Measurements from ENCODE around the gene GAS2L2. TPM values are rescaled to one million over a fixed set of nuclear protein-coding genes. Genes with fewer than 3 reads are reported as not detected.

Gene GAS2L2
- total and polyA plus RNA-seq, 7 experiments from 2014 or later = 0.16 to 0.49 (median 0.24) TPM; not detected in 3

GRCh38 chr17:35742896-35743477 lies 10.1 kb downstream of the GAS2L2 start:
- ChIA-PET POLR2A (no interaction called here), CTCF (interaction anchor here (7.3 kb wide), 1 partner anchor 129 kb away, joined by 93 read pairs; no protein-coding TSS in a partner anchor)
- H3K4me1 ChIP-seq (ENCODE audit: control insufficient read depth in 2 of 2, insufficient read depth in 2 of 2, low read length in 2 of 2) = no peaks in the 10 kb centered on the region
- H3K27me3 ChIP-seq (ENCODE audit: control insufficient read depth in 2 of 2, insufficient read depth in 2 of 2, low read length in 2 of 2) = peaks cover 0 to 11% of the 10 kb centered on the region in 2 donors
- Mint-ChIP-seq H3K27ac (no peak overlapping the region), H3K4me3 (no peak overlapping the region), H3K9me3 (peaks cover 0 to 1% (median 0%) of the 10 kb centered on the region in 11 donors), H3K4me1 (peaks cover 4 to 16% (median 10%) of the 10 kb centered on the region in 7 donors), H3K27me3 (peaks cover 23 to 40% (median 28%) of the 10 kb centered on the region in 5 donors), H3K36me3 (no peaks in the 10 kb centered on the region)
- H3K27ac ChIP-seq (ENCODE audit: low read depth, low read length) = no peak overlapping the region
- DNase-seq (no peak), ATAC-seq (no peak)
- H3K36me3 ChIP-seq (ENCODE audit: control insufficient read depth in 2 of 3, insufficient read depth in 3 of 3, low read length in 3 of 3) = no peaks in the 10 kb centered on the region
- no peak overlapping the region for H3K4me3 ChIP-seq (ENCODE audit: low read length)
- intact Hi-C loops (cut with micrococcal nuclease) = loop anchor here (10.0 kb wide), 2 partner anchors 198 to 598 kb away; partner anchors contain the start of genes NLE1 (in 1 of the 2) and UNC45B (in 1 of the 2)
- no peaks in the 10 kb centered on the region for H3K9me3 ChIP-seq (ENCODE audit: control insufficient read depth in 2 of 3, low read length in 3 of 3)

GRCh38 chr17:35742496-35742895 lies 10.5 kb downstream of the GAS2L2 start:
- Mint-ChIP-seq H3K27me3 (peaks cover 21 to 41% (median 25%) of the 10 kb centered on the region in 5 donors), H3K4me3 (peak overlapping the region in 6 of 10 donors; percentile 2 to 82 (median 38)), H3K36me3 (no peaks in the 10 kb centered on the region), H3K27ac (no peak overlapping the region), H3K4me1 (peaks cover 4 to 16% (median 10%) of the 10 kb centered on the region in 7 donors), H3K9me3 (peaks cover 0 to under 1% (median 0%) of the 10 kb centered on the region in 11 donors)
- H3K27me3 ChIP-seq (ENCODE audit: control insufficient read depth in 2 of 2, insufficient read depth in 2 of 2, low read length in 2 of 2) = peaks cover 0 to 7% of the 10 kb centered on the region in 2 donors
- H3K9me3 ChIP-seq (ENCODE audit: control insufficient read depth in 2 of 3, low read length in 3 of 3) = no peaks in the 10 kb centered on the region
- ChIA-PET CTCF (no interaction called here), POLR2A (no interaction called here)
- ATAC-seq = no peak
- H3K27ac ChIP-seq (ENCODE audit: low read depth, low read length) = no peak overlapping the region
- intact Hi-C loops (cut with micrococcal nuclease) = loop anchor here (10.0 kb wide), 2 partner anchors 198 to 598 kb away; partner anchors contain the start of genes NLE1 (in 1 of the 2) and UNC45B (in 1 of the 2)
- no peaks in the 10 kb centered on the region for H3K36me3 ChIP-seq (ENCODE audit: control insufficient read depth in 2 of 3, insufficient read depth in 3 of 3, low read length in 3 of 3)
- H3K4me1 ChIP-seq (ENCODE audit: control insufficient read depth in 2 of 2, insufficient read depth in 2 of 2, low read length in 2 of 2) = no peaks in the 10 kb centered on the region
- no peak for DNase-seq
- H3K4me3 ChIP-seq (ENCODE audit: low read length) = no peak overlapping the region

DNA sequence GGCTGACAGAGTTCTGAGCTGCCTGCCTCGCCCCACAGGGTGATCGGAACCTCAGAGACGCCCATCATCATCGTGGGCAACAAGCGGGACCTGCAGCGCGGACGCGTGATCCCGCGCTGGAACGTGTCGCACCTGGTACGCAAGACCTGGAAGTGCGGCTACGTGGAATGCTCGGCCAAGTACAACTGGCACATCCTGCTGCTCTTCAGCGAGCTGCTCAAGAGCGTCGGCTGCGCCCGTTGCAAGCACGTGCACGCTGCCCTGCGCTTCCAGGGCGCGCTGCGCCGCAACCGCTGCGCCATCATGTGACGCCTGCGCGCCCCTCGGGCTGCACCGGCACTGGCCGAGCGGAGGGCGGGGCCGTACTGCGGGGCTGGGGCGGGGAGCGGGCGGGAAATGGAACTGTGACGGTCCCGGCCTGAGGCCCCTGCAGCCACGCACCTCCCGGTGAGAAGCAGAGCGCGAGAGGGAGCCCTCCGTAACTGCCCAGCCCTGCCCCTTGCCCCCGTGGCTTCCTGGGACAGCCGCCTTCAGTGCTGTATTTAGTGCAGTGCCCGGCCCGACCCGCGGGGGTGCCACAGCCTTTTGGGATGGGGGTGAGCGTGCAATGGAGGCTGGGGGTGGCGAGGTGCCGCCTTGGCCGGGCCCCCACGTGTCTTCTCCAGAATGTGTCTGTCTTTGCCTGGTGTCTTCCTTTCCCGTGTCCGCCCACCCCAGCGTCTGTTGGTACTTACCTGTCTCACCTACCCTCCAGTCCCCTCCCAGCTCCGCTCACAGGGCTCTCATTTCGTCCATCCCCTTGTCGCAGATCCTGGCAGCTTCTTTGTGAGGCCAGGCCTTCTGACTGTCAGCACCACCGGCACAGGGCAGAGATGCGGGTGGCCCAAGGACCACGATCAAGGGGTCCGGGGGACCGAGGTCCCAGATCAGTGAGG lies 11.8 kb downstream of the GAS2L2 start:
- ATAC-seq (peak; percentile 52), DNase-seq (peak in 2 of 9 donors; percentile 24 to 28)
- no peak overlapping the region for H3K27ac Mint-ChIP-seq
- H3K27me3 Mint-ChIP-seq = peaks cover 21 to 41% (median 23%) of the 10 kb centered on the region in 5 donors
- Histone ChIP-seq H3K36me3 (ENCODE audit: control insufficient read depth in 2 of 3, insufficient read depth in 3 of 3, low read length in 3 of 3) (no peaks in the 10 kb centered on the region), H3K9me3 (ENCODE audit: control insufficient read depth in 2 of 3, low read length in 3 of 3) (no peaks in the 10 kb centered on the region), H3K4me1 (ENCODE audit: control insufficient read depth in 2 of 2, insufficient read depth in 2 of 2, low read length in 2 of 2) (no peaks in the 10 kb centered on the region), H3K27ac (ENCODE audit: low read depth, low read length) (no peak overlapping the region), H3K4me3 (ENCODE audit: low read length) (no peak overlapping the region), H3K27me3 (ENCODE audit: control insufficient read depth in 2 of 2, insufficient read depth in 2 of 2, low read length in 2 of 2) (peaks cover 0 to 7% of the 10 kb centered on the region in 2 donors)
- H3K9me3 Mint-ChIP-seq = no peaks in the 10 kb centered on the region
- ChIA-PET CTCF (interaction anchor here (0.6 kb wide), 1 partner anchor 630 kb away, joined by 4 read pairs; no protein-coding TSS in a partner anchor), POLR2A (interaction anchor here (0.8 kb wide), 1 partner anchor 14 kb away, joined by 4 read pairs; no protein-coding TSS in a partner anchor)
- intact Hi-C loops (cut with micrococcal nuclease) = loop anchor here (10.0 kb wide), 2 partner anchors 196 to 596 kb away; partner anchors contain the start of genes NLE1 (in 1 of the 2) and UNC45B (in 1 of the 2)
- H3K36me3 Mint-ChIP-seq = no peaks in the 10 kb centered on the region
- peak overlapping the region; percentile 31 to 82 (median 71) for H3K4me3 Mint-ChIP-seq
- peaks cover 4 to 16% (median 10%) of the 10 kb centered on the region in 7 donors for H3K4me1 Mint-ChIP-seq

GRCh38 chr17:35740216-35740615 lies 12.8 kb downstream of the GAS2L2 start:
- Mint-ChIP-seq H3K4me1 (peaks cover 4 to 16% (median 10%) of the 10 kb centered on the region in 7 donors), H3K4me3 (peak overlapping the region in 3 of 10 donors; percentile 7 to 18 (median 13)), H3K9me3 (no peaks in the 10 kb centered on the region), H3K27me3 (peaks cover 21 to 41% (median 23%) of the 10 kb centered on the region in 5 donors), H3K36me3 (no peaks in the 10 kb centered on the region), H3K27ac (no peak overlapping the region)
- no peak for DNase-seq
- no peaks in the 10 kb centered on the region for H3K9me3 ChIP-seq (ENCODE audit: control insufficient read depth in 2 of 3, low read length in 3 of 3)
- ChIA-PET CTCF (no interaction called here), POLR2A (interaction anchor here (0.8 kb wide), 1 partner anchor 9 kb away, joined by 4 read pairs; the partner anchor contains the start of gene RASL10B)
- intact Hi-C loops (cut with micrococcal nuclease) = loop anchor here (10.0 kb wide), 2 partner anchors 195 to 595 kb away; partner anchors contain the start of genes NLE1 (in 1 of the 2) and UNC45B (in 1 of the 2)
- no peaks in the 10 kb centered on the region for H3K36me3 ChIP-seq (ENCODE audit: control insufficient read depth in 2 of 3, insufficient read depth in 3 of 3, low read length in 3 of 3)
- ATAC-seq = no peak
- H3K4me1 ChIP-seq (ENCODE audit: control insufficient read depth in 2 of 2, insufficient read depth in 2 of 2, low read length in 2 of 2) = no peaks in the 10 kb centered on the region
- H3K27ac ChIP-seq (ENCODE audit: low read depth, low read length) = no peak overlapping the region
- no peak overlapping the region for H3K4me3 ChIP-seq (ENCODE audit: low read length)
- peaks cover 0 to 7% of the 10 kb centered on the region in 2 donors for H3K27me3 ChIP-seq (ENCODE audit: control insufficient read depth in 2 of 2, insufficient read depth in 2 of 2, low read length in 2 of 2)

- Histone ChIP-seq H3K36me3 (ENCODE audit: control insufficient read depth in 2 of 3, insufficient read depth in 3 of 3, low read length in 3 of 3) (no peaks in the 10 kb centered on the region), H3K4me1 (ENCODE audit: control insufficient read depth in 2 of 2, insufficient read depth in 2 of 2, low read length in 2 of 2) (no peaks in the 10 kb centered on the region), H3K27ac (ENCODE audit: low read depth, low read length) (no peak overlapping the region), H3K4me3 (ENCODE audit: low read length) (no peak overlapping the region), H3K27me3 (ENCODE audit: control insufficient read depth in 2 of 2, insufficient read depth in 2 of 2, low read length in 2 of 2) (peaks cover 0 to 7% of the 10 kb centered on the region in 2 donors), H3K9me3 (ENCODE audit: control insufficient read depth in 2 of 3, low read length in 3 of 3) (no peaks in the 10 kb centered on the region)
- no peak for ATAC-seq
- intact Hi-C loops (cut with micrococcal nuclease) = no loop called here
- no peak for DNase-seq
- ChIA-PET CTCF (no interaction called here), POLR2A (no interaction called here)
- Mint-ChIP-seq H3K27me3 (peaks cover 19 to 39% (median 20%) of the 10 kb centered on the region in 5 donors), H3K36me3 (no peaks in the 10 kb centered on the region), H3K4me3 (no peak overlapping the region), H3K4me1 (peaks cover 3 to 16% (median 10%) of the 10 kb centered on the region in 7 donors), H3K9me3 (no peaks in the 10 kb centered on the region), H3K27ac (no peak overlapping the region)
Measured at GRCh38 chr17:35738519-35739133, 14.4 kb downstream of the GAS2L2 start.

GRCh38 chr17:35736236-35736635 lies 16.8 kb downstream of the GAS2L2 start:
- Histone ChIP-seq H3K27me3 (ENCODE audit: control insufficient read depth in 2 of 2, insufficient read depth in 2 of 2, low read length in 2 of 2) (peaks cover 0 to 3% of the 10 kb centered on the region in 2 donors), H3K4me1 (ENCODE audit: control insufficient read depth in 2 of 2, insufficient read depth in 2 of 2, low read length in 2 of 2) (peaks cover 2% of the 10 kb centered on the region in 2 donors), H3K36me3 (ENCODE audit: control insufficient read depth in 2 of 3, insufficient read depth in 3 of 3, low read length in 3 of 3) (no peaks in the 10 kb centered on the region), H3K9me3 (ENCODE audit: control insufficient read depth in 2 of 3, low read length in 3 of 3) (no peaks in the 10 kb centered on the region), H3K27ac (ENCODE audit: low read depth, low read length) (no peak overlapping the region), H3K4me3 (ENCODE audit: low read length) (no peak overlapping the region)
- H3K9me3 Mint-ChIP-seq = no peaks in the 10 kb centered on the region
- H3K4me1 Mint-ChIP-seq = peaks cover 0 to 16% (median 9%) of the 10 kb centered on the region in 7 donors
- no peak overlapping the region for H3K4me3 Mint-ChIP-seq
- no peak for ATAC-seq
- DNase-seq = no peak
- no peak overlapping the region for H3K27ac Mint-ChIP-seq
- H3K36me3 Mint-ChIP-seq = no peaks in the 10 kb centered on the region
- intact Hi-C loops (cut with micrococcal nuclease) = no loop called here
- peaks cover 0 to 38% (median 5%) of the 10 kb centered on the region in 5 donors for H3K27me3 Mint-ChIP-seq
- POLR2A ChIA-PET = no interaction called here
- CTCF ChIA-PET = interaction anchor here (1.9 kb wide), 1 partner anchor 13 kb away, joined by 7 read pairs; no protein-coding TSS in a partner anchor

Measured in naive thymus-derived CD4-positive, alpha-beta T cell (primary cell).